Measurements from ENCODE around the gene ADH1B. TPM values are rescaled to one million over a fixed set of nuclear protein-coding genes. Genes with fewer than 3 reads are reported as not detected.
"Not testable (repeated sequence)": the region's sequence is repeated elsewhere in the genome, so short reads cannot be mapped to it uniquely, and the experiment has no call there.

The ADH1B gene
- total RNA-seq, 1 donor from 2014 or later: not detected

GRCh38 chr4:99359480-99360204 lies 38.4 kb upstream of the ADH1B start:
- Mint-ChIP-seq H3K27ac (ENCODE audit: unreplicated experiment) (no peak overlapping the region), H3K4me3 (ENCODE audit: unreplicated experiment) (no peak overlapping the region), H3K36me3 (ENCODE audit: low read depth, unreplicated experiment) (no peaks in the 10 kb centered on the region), H3K27me3 (ENCODE audit: low read depth, unreplicated experiment) (no peaks in the 10 kb centered on the region), H3K9me3 (ENCODE audit: unreplicated experiment) (peaks cover 5% of the 10 kb centered on the region), H3K4me1 (ENCODE audit: low read depth, unreplicated experiment) (no peaks in the 10 kb centered on the region)
- Histone ChIP-seq H3K9ac (ENCODE audit: low read length) (no peak overlapping the region), H3K9me3 (ENCODE audit: insufficient read depth, low read depth, low read length) (no peaks in the 10 kb centered on the region), H3K4me2 (ENCODE audit: low read length) (no peak overlapping the region), H2AFZ (ENCODE audit: low read depth, low read length) (no peak overlapping the region), H3K4me1 (ENCODE audit: insufficient read depth, low read length) (no peaks in the 10 kb centered on the region), H3K27me3 (ENCODE audit: insufficient read depth, low read length) (no peaks in the 10 kb centered on the region), H3K27ac (ENCODE audit: low read depth, low read length) (no peak overlapping the region), H3K36me3 (ENCODE audit: insufficient read depth, low read length) (no peaks in the 10 kb centered on the region), H3K4me3 (ENCODE audit: insufficient read depth, low read depth, low read length) (no peak overlapping the region), H4K20me1 (ENCODE audit: insufficient read depth, low read length) (no peaks in the 10 kb centered on the region), H3K79me2 (ENCODE audit: insufficient read depth, low read length) (no peaks in the 10 kb centered on the region)
- FAIRE-seq (no peak), DNase-seq (ENCODE audit: low read depth) (no peak)
- TF ChIP-seq CTCF (IDR thresholded peaks at IDR 0.05; ENCODE audit: insufficient read depth, low read depth, low read length) (no peak), EZH2 (IDR thresholded peaks at IDR 0.05; ENCODE audit: insufficient read depth, low read length) (no peak)

GRCh38 chr4:99357948-99358347 lies 36.7 kb upstream of the ADH1B start:
- Histone ChIP-seq H3K79me2 (ENCODE audit: insufficient read depth, low read length) (no peaks in the 10 kb centered on the region), H3K4me2 (ENCODE audit: low read length) (no peak overlapping the region), H3K27me3 (ENCODE audit: insufficient read depth, low read length) (no peaks in the 10 kb centered on the region), H3K36me3 (ENCODE audit: insufficient read depth, low read length) (no peaks in the 10 kb centered on the region), H3K4me3 (ENCODE audit: insufficient read depth, low read depth, low read length) (no peak overlapping the region), H4K20me1 (ENCODE audit: insufficient read depth, low read length) (no peaks in the 10 kb centered on the region), H3K9ac (ENCODE audit: low read length) (no peak overlapping the region), H3K9me3 (ENCODE audit: insufficient read depth, low read depth, low read length) (peaks cover 5% of the 10 kb centered on the region), H3K4me1 (ENCODE audit: insufficient read depth, low read length) (no peaks in the 10 kb centered on the region), H2AFZ (ENCODE audit: low read depth, low read length) (no peak overlapping the region), H3K27ac (ENCODE audit: low read depth, low read length) (no peak overlapping the region)
- H3K9me3 Mint-ChIP-seq (ENCODE audit: unreplicated experiment): peaks cover 5% of the 10 kb centered on the region
- no peaks in the 10 kb centered on the region for H3K36me3 Mint-ChIP-seq (ENCODE audit: low read depth, unreplicated experiment)
- DNase-seq (ENCODE audit: low read depth) (no peak), FAIRE-seq (no peak)
- no peaks in the 10 kb centered on the region for H3K27me3 Mint-ChIP-seq (ENCODE audit: low read depth, unreplicated experiment)
- H3K4me3 Mint-ChIP-seq (ENCODE audit: unreplicated experiment): no peak overlapping the region
- H3K27ac Mint-ChIP-seq (ENCODE audit: unreplicated experiment): no peak overlapping the region
- H3K4me1 Mint-ChIP-seq (ENCODE audit: low read depth, unreplicated experiment): no peaks in the 10 kb centered on the region
- no peak for TF ChIP-seq CTCF (IDR thresholded peaks at IDR 0.05; ENCODE audit: insufficient read depth, low read depth, low read length)
- no peak for TF ChIP-seq EZH2 (IDR thresholded peaks at IDR 0.05; ENCODE audit: insufficient read depth, low read length)

- Histone ChIP-seq H3K9ac (ENCODE audit: low read length) (no peak overlapping the region), H3K4me2 (ENCODE audit: low read length) (no peak overlapping the region), H4K20me1 (ENCODE audit: insufficient read depth, low read length) (no peaks in the 10 kb centered on the region), H2AFZ (ENCODE audit: low read depth, low read length) (no peak overlapping the region), H3K4me1 (ENCODE audit: insufficient read depth, low read length) (no peaks in the 10 kb centered on the region), H3K27ac (ENCODE audit: low read depth, low read length) (no peak overlapping the region), H3K9me3 (ENCODE audit: insufficient read depth, low read depth, low read length) (peaks cover 5% of the 10 kb centered on the region), H3K36me3 (ENCODE audit: insufficient read depth, low read length) (no peaks in the 10 kb centered on the region), H3K27me3 (ENCODE audit: insufficient read depth, low read length) (no peaks in the 10 kb centered on the region), H3K79me2 (ENCODE audit: insufficient read depth, low read length) (no peaks in the 10 kb centered on the region), H3K4me3 (ENCODE audit: insufficient read depth, low read depth, low read length) (no peak overlapping the region)
- Mint-ChIP-seq H3K27me3 (ENCODE audit: low read depth, unreplicated experiment) (no peaks in the 10 kb centered on the region), H3K4me1 (ENCODE audit: low read depth, unreplicated experiment) (no peaks in the 10 kb centered on the region), H3K27ac (ENCODE audit: unreplicated experiment) (no peak overlapping the region), H3K36me3 (ENCODE audit: low read depth, unreplicated experiment) (no peaks in the 10 kb centered on the region), H3K9me3 (ENCODE audit: unreplicated experiment) (peaks cover 5% of the 10 kb centered on the region), H3K4me3 (ENCODE audit: unreplicated experiment) (no peak overlapping the region)
- TF ChIP-seq EZH2 (IDR thresholded peaks at IDR 0.05; ENCODE audit: insufficient read depth, low read length) (no peak), CTCF (IDR thresholded peaks at IDR 0.05; ENCODE audit: insufficient read depth, low read depth, low read length) (no peak)
- DNase-seq (ENCODE audit: low read depth): no peak
- FAIRE-seq: no peak
These were observed 35.8 kb upstream of the ADH1B start for GRCh38 chr4:99356992-99357391.

- H3K27me3 ChIP-seq (ENCODE audit: insufficient read depth, low read length); H3K36me3 Mint-ChIP-seq (ENCODE audit: low read depth, unreplicated experiment); H3K9me3 Mint-ChIP-seq (ENCODE audit: unreplicated experiment); H3K27me3 Mint-ChIP-seq (ENCODE audit: low read depth, unreplicated experiment); H3K79me2 ChIP-seq (ENCODE audit: insufficient read depth, low read length); H3K4me2 ChIP-seq (ENCODE audit: low read length); H3K4me1 Mint-ChIP-seq (ENCODE audit: low read depth, unreplicated experiment); H4K20me1 ChIP-seq (ENCODE audit: insufficient read depth, low read length); H3K27ac Mint-ChIP-seq (ENCODE audit: unreplicated experiment); H3K4me1 ChIP-seq (ENCODE audit: insufficient read depth, low read length); H3K4me3 ChIP-seq (ENCODE audit: insufficient read depth, low read depth, low read length); H3K4me3 Mint-ChIP-seq (ENCODE audit: unreplicated experiment); DNase-seq (ENCODE audit: low read depth); H3K36me3 ChIP-seq (ENCODE audit: insufficient read depth, low read length); FAIRE-seq; H3K9me3 ChIP-seq (ENCODE audit: insufficient read depth, low read depth, low read length); H3K27ac ChIP-seq (ENCODE audit: low read depth, low read length); H2AFZ ChIP-seq (ENCODE audit: low read depth, low read length); H3K9ac ChIP-seq (ENCODE audit: low read length): not testable (repeated sequence)
These were observed 34.9 kb upstream of the ADH1B start for GRCh38 chr4:99356149-99356548.

All from astrocyte (in vitro differentiated cells and primary cell).